Upper lobe of left lung (tissue), 6 donors: Measurements from ENCODE around the gene CYP27C1. TPM values are rescaled to one million over a fixed set of nuclear protein-coding genes. Genes with fewer than 3 reads are reported as not detected.
A peak's percentile ranks its signal among the peaks of the same experiment; 100 is the strongest.
"Not testable (repeated sequence)": the region's sequence is repeated elsewhere in the genome, so short reads cannot be mapped to it uniquely, and the experiment has no call there.

Experiments
- ATAC-seq, 2 donors: fragments of 200-7000 bp; cut with Tn5 transposase; one replicate each; pipeline ENCODE4 v1.9.1; 2022; ENCODE audit warnings: mild to moderate bottlenecking in 2 of 2, moderate library complexity in 2 of 2; ENCODE audit not compliant: low FRiP score in 2 of 2
- DNase-seq, 2 donors: peaks; one replicate each; pipeline ENCODE4 v3.0.0-alpha.2; 2019 to 2020
- H3K27ac ChIP-seq, 4 donors: fragments of 200-600 bp; sonication (generic); one replicate each; pipeline ENCODE4 v1.5.1; 2016 to 2019
- H3K27me3 ChIP-seq, 4 donors: fragments of 200-600 bp; sonication (generic); one replicate each; pipeline ENCODE4 v1.5.1; 2017 to 2019
- H3K36me3 ChIP-seq, 4 donors: fragments of 200-600 bp; sonication (generic); one replicate each; pipeline ENCODE4 v1.5.1; 2016 to 2019
- H3K4me1 ChIP-seq, 4 donors: fragments of 200-600 bp; sonication (generic); one replicate each; pipeline ENCODE4 v1.5.1; 2018 to 2019
- H3K4me3 ChIP-seq, 4 donors: fragments of 200-600 bp; sonication (generic); one replicate each; pipeline ENCODE4 v1.5.1; 2017 to 2019; ENCODE audit warnings: mild to moderate bottlenecking in 2 of 4, moderate library complexity in 1 of 4
- H3K9me3 ChIP-seq, 4 donors: fragments of 200-600 bp; sonication (generic); one replicate each; pipeline ENCODE4 v1.5.1; 2018 to 2019
- CTCF ChIP-seq, 6 experiments: fragments of 450-650 bp in 4 of 6; fragments of 200-600 bp in 2 of 6; sonication (generic) in 2 of 6; IDR thresholded peaks; one replicate each; pipeline ENCODE4 v1.5.1; 2016 to 2019; ENCODE audit warnings: antibody characterized with exemption in 6 of 6
- EP300 ChIP-seq, 4 donors: sonication (generic); formaldehyde crosslinking; IDR thresholded peaks; one replicate each; pipeline ENCODE4 v1.5.1; 2017; ENCODE audit warnings: antibody characterized with exemption in 4 of 4, control low read depth in 2 of 4
- POLR2A ChIP-seq, 4 donors: fragments of 450-650 bp; IDR thresholded peaks; one replicate each; pipeline ENCODE4 v1.5.1; 2016 to 2017; ENCODE audit warnings: antibody characterized with exemption in 4 of 4, mild to moderate bottlenecking in 2 of 4
- POLR2AphosphoS5 ChIP-seq, 2 donors: sonication (generic); formaldehyde crosslinking; IDR thresholded peaks; one replicate each; pipeline ENCODE4 v1.5.1; 2017; ENCODE audit warnings: antibody characterized with exemption in 2 of 2
- WGBS, 2 donors: methylation state at CpG; one replicate each; pipeline ENCODE4 v1.1.5; 2017 to 2018; 5-methylcytosine and 5-hydroxymethylcytosine counted together
- total RNA-seq, 6 donors: library from RNA; depleted of rRNA in 4 of 6; stranded (reverse); fragments of >200 nt in 4 of 6; gene quantifications; one replicate each; pipeline versions ENCODE4 v1.1.0 to v1.2.1, GENCODE V29; 2016 to 2021
- donor health status: DM: no; HTN: no; CAD: no; lungs with moderate emphysema.
- donor health status: DM: no; HTN: yes; CAD: no; lungs with severe emphysema.

Gene CYP27C1
- total RNA-seq, 6 donors from 2014 or later = 0.11 to 0.39 (median 0.14) TPM; not detected in 2

DNA sequence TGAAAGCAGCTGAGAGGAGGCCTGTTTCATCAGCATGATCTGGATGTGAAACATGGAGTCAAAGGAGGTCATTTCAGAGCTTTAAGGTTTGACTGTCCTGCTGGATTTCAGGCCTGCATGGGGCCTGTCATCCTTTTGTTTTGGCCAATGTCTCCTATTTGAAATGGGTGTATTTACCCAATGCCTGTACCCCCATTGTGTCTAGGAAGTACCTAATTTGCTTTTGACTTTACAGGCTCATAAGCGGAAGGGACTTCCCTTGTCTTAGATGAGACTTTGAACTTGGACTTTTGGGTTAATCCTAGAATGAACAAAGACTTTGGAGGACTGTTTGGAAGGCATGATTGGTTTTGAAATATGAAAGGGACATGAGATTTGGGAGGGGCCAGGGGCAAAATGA, 19.3 kb upstream of the CYP27C1 start:
- WGBS, 2 donors = 88 to 100% methylated on average over 1 of the region's 1 CpG
- no peak overlapping the region for H3K4me3 ChIP-seq
- DNase-seq (no peak), ATAC-seq (no peak)
- no peaks in the 10 kb centered on the region for H3K36me3 ChIP-seq
- H3K4me1 ChIP-seq = no peaks in the 10 kb centered on the region
- peaks cover 0 to 10% (median 4%) of the 10 kb centered on the region in 4 donors for H3K9me3 ChIP-seq
- no peak for TF ChIP-seq POLR2A (IDR thresholded peaks at IDR 0.05)
- TF ChIP-seq POLR2AphosphoS5 (IDR thresholded peaks at IDR 0.05) = no peak
- no peak for TF ChIP-seq EP300 (IDR thresholded peaks at IDR 0.05)
- no peak for TF ChIP-seq CTCF (IDR thresholded peaks at IDR 0.05)
- no peak overlapping the region for H3K27ac ChIP-seq
- H3K27me3 ChIP-seq = no peaks in the 10 kb centered on the region

DNA sequence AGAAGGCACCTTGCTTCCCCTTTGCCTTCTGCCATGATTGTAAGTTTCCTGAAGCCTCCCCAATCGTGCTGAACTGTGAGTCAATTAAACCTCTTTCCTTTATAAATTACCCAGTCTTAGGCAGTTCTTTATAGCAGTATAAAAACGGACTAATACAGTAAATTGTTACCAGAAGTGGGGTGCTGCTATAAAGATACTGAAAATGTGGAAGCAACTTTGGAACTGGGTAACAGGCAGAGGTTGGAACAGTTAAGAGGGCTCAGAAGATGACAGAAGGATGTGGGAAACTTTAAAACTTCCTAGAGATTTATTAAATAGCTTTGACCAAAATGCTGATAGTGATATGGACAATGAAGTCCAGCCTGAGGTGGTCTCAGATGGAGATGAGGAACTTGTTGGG, 17.7 kb upstream of the CYP27C1 start:
- 68 to 77% methylated on average over 2 of the region's 2 CpGs for WGBS, 2 donors

GRCh38 chr2:127235082-127235702, 15.1 kb upstream of the CYP27C1 start:
- H3K36me3 ChIP-seq = no peaks in the 10 kb centered on the region
- H3K9me3 ChIP-seq = peaks cover 0 to 10% (median 4%) of the 10 kb centered on the region in 4 donors
- WGBS, 2 donors = 83 to 86% methylated on average over 6 of the region's 6 CpGs
- H3K27ac ChIP-seq = no peak overlapping the region
- no peak for TF ChIP-seq CTCF (IDR thresholded peaks at IDR 0.05)
- TF ChIP-seq POLR2A (IDR thresholded peaks at IDR 0.05) = no peak
- TF ChIP-seq POLR2AphosphoS5 (IDR thresholded peaks at IDR 0.05) = no peak
- no peak for TF ChIP-seq EP300 (IDR thresholded peaks at IDR 0.05)
- no peaks in the 10 kb centered on the region for H3K27me3 ChIP-seq
- H3K4me1 ChIP-seq = no peaks in the 10 kb centered on the region
- no peak overlapping the region for H3K4me3 ChIP-seq
- no peak for DNase-seq
- ATAC-seq = no peak

More for the DNA sequence above, 17.7 kb upstream of the CYP27C1 start:
- H3K4me3 ChIP-seq, DNase-seq, H3K27me3 ChIP-seq, ATAC-seq, H3K4me1 ChIP-seq, H3K36me3 ChIP-seq, H3K27ac ChIP-seq: not testable (repeated sequence)
- H3K9me3 ChIP-seq = peaks cover 0 to 10% (median 4%) of the 10 kb centered on the region in 4 donors

GRCh38 chr2:127233710-127234109, 13.6 kb upstream of the CYP27C1 start:
- TF ChIP-seq CTCF (IDR thresholded peaks at IDR 0.05) (no peak), POLR2AphosphoS5 (IDR thresholded peaks at IDR 0.05) (no peak), EP300 (IDR thresholded peaks at IDR 0.05) (no peak), POLR2A (IDR thresholded peaks at IDR 0.05) (no peak)
- 83 to 87% methylated on average over 8 of the region's 8 CpGs for WGBS, 2 donors
- Histone ChIP-seq H3K4me1 (no peaks in the 10 kb centered on the region), H3K27me3 (no peaks in the 10 kb centered on the region), H3K27ac (no peak overlapping the region), H3K4me3 (no peak overlapping the region), H3K9me3 (peaks cover 0 to 9% (median 4%) of the 10 kb centered on the region in 4 donors), H3K36me3 (no peaks in the 10 kb centered on the region)
- no peak for DNase-seq
- peak in 1 of 2 donors; percentile 42 for ATAC-seq

- TF ChIP-seq POLR2AphosphoS5 (IDR thresholded peaks at IDR 0.05) (no peak), POLR2A (IDR thresholded peaks at IDR 0.05) (no peak), EP300 (IDR thresholded peaks at IDR 0.05) (no peak), CTCF (IDR thresholded peaks at IDR 0.05) (no peak)
- DNase-seq = no peak
- WGBS, 2 donors = 85 to 88% methylated on average over 6 of the region's 6 CpGs
- H3K9me3 ChIP-seq = no peaks in the 10 kb centered on the region
- no peaks in the 10 kb centered on the region for H3K27me3 ChIP-seq
- no peaks in the 10 kb centered on the region for H3K36me3 ChIP-seq
- H3K27ac ChIP-seq = no peak overlapping the region
- H3K4me3 ChIP-seq = no peak overlapping the region
- ATAC-seq = no peak
- H3K4me1 ChIP-seq = peaks cover 0 to 10% (median 2%) of the 10 kb centered on the region in 4 donors
Measured at GRCh38 chr2:127231130-127231865, 11.2 kb upstream of the CYP27C1 start.
